ENCODE results near the gene PDE4D. TPM values are rescaled to one million over a fixed set of nuclear protein-coding genes. Genes with fewer than 3 reads are reported as not detected.

The PDE4D gene
- total and polyA plus RNA-seq, 2 donors (not counting 1 experiment from before 2014, with no cell fraction given), result 14.9 to 171 TPM

DNA sequence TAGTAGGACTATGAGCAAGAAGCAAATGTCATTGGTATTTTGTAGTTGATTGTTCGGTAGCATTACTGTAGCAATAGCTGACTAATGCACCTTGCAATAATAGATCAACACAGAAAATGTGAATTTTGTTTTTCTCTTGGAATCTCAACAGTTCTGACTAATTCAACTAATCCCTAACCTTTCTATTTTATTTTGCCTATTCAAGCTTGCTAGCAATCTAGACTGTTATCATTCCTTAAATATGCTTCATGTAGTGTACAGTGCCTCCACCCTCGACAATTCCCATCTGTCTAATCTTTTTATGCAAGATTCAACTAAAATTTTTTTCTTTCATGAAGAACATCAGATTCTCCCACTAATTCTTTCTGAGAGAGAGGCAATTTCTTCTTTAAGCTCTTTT, 570.6 kb downstream of the PDE4D start:
- H3K4me3 Mint-ChIP-seq, result no peak overlapping the region
- H3K4me1 ChIP-seq (ENCODE audit: control insufficient read depth in 2 of 2, insufficient read depth in 2 of 2, low read length in 2 of 2), result no peaks in the 10 kb centered on the region
- no peak overlapping the region for H3K27ac ChIP-seq (ENCODE audit: low read length in 2 of 2)
- intact Hi-C loops (cut with micrococcal nuclease), result no loop called here
- DNase-seq, result no peak
- no peaks in the 10 kb centered on the region for H3K36me3 ChIP-seq (replicated peaks in 1 of 2; ENCODE audit: control extremely low read depth in 1 of 2, control insufficient read depth in 1 of 2, extremely low read depth in 1 of 2, insufficient read depth in 2 of 2, low read length in 1 of 2)
- H3K79me2 ChIP-seq (ENCODE audit: control insufficient read depth, insufficient read depth, low read length), result no peaks in the 10 kb centered on the region
- ATAC-seq (ENCODE audit: low read depth), result no peak
- H3K27me3 ChIP-seq (replicated peaks in 1 of 4; ENCODE audit: control extremely low read depth in 1 of 4, control insufficient read depth in 3 of 4, insufficient read depth in 4 of 4, low read length in 3 of 4), result no peaks in the 10 kb centered on the region
- TF ChIP-seq, protein P1, sequence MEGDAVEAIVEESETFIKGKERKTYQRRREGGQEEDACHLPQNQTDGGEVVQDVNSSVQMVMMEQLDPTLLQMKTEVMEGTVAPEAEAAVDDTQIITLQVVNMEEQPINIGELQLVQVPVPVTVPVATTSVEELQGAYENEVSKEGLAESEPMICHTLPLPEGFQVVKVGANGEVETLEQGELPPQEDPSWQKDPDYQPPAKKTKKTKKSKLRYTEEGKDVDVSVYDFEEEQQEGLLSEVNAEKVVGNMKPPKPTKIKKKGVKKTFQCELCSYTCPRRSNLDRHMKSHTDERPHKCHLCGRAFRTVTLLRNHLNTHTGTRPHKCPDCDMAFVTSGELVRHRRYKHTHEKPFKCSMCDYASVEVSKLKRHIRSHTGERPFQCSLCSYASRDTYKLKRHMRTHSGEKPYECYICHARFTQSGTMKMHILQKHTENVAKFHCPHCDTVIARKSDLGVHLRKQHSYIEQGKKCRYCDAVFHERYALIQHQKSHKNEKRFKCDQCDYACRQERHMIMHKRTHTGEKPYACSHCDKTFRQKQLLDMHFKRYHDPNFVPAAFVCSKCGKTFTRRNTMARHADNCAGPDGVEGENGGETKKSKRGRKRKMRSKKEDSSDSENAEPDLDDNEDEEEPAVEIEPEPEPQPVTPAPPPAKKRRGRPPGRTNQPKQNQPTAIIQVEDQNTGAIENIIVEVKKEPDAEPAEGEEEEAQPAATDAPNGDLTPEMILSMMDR (IDR thresholded peaks at IDR 0.05), result no peak
- TF ChIP-seq EZH2 (IDR thresholded peaks at IDR 0.05; ENCODE audit: borderline replicate concordance, insufficient read depth, low read depth, low read length, poor library complexity, severe bottlenecking), result no peak
- no peaks in the 10 kb centered on the region for H4K20me1 ChIP-seq (ENCODE audit: control insufficient read depth, insufficient read depth, low read length, poor library complexity, severe bottlenecking)
- H3K9me3 ChIP-seq (ENCODE audit: control extremely low read depth in 1 of 3, control insufficient read depth in 2 of 3, insufficient read depth in 1 of 3, low read length in 2 of 3), result no peaks in the 10 kb centered on the region
- ChIA-PET POLR2A (no interaction called here), CTCF (no interaction called here)
- H3K9ac ChIP-seq (ENCODE audit: low read length), result no peak overlapping the region
- no peak overlapping the region for H3K27ac Mint-ChIP-seq
- no peaks in the 10 kb centered on the region for H3K27me3 Mint-ChIP-seq
- no peaks in the 10 kb centered on the region for H3K9me3 Mint-ChIP-seq (ENCODE audit: insufficient read depth)
- H3K4me2 ChIP-seq (replicated peaks; ENCODE audit: low read depth, low read length, poor library complexity, severe bottlenecking), result no peak overlapping the region
- WGBS (ENCODE audit: insufficient coverage), result no CpG with 5 or more reads among the region's 2 CpGs
- no peak overlapping the region for H2AFZ ChIP-seq (ENCODE audit: insufficient read depth, low read depth, low read length, poor library complexity, severe bottlenecking)
- H3K4me3 ChIP-seq (ENCODE audit: control extremely low read depth in 1 of 5, extremely low read depth in 1 of 5, insufficient read depth in 1 of 5, low read depth in 2 of 5, low read length in 4 of 5), result no peak overlapping the region
- peaks cover 1% of the 10 kb centered on the region for H3K4me1 Mint-ChIP-seq

DNA sequence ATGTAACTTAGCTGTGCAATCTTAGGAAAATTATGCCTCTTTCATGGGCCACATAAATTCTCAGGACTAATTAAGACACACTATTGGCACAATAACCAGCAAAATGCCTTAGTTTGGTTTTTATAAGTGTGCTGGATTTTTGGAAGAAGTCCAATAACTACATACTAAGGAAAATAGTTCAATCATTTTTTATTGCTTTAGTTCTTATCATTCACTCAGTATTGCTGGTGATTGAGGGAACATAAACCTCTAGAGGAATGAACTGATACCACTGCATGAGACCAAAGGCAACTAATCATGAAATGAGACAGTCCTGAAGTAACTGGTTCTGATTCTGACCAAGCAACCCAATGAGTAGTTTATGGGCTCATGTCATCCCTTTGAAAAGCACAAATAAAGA, 571.5 kb downstream of the PDE4D start:
- Histone ChIP-seq H3K4me3 (ENCODE audit: control extremely low read depth in 1 of 5, extremely low read depth in 1 of 5, insufficient read depth in 1 of 5, low read depth in 2 of 5, low read length in 4 of 5) (no peak overlapping the region), H3K4me1 (ENCODE audit: control insufficient read depth in 2 of 2, insufficient read depth in 2 of 2, low read length in 2 of 2) (no peaks in the 10 kb centered on the region), H3K36me3 (replicated peaks in 1 of 2; ENCODE audit: control extremely low read depth in 1 of 2, control insufficient read depth in 1 of 2, extremely low read depth in 1 of 2, insufficient read depth in 2 of 2, low read length in 1 of 2) (no peaks in the 10 kb centered on the region), H3K9me3 (ENCODE audit: control extremely low read depth in 1 of 3, control insufficient read depth in 2 of 3, insufficient read depth in 1 of 3, low read length in 2 of 3) (no peaks in the 10 kb centered on the region), H4K20me1 (ENCODE audit: control insufficient read depth, insufficient read depth, low read length, poor library complexity, severe bottlenecking) (no peaks in the 10 kb centered on the region), H3K9ac (ENCODE audit: low read length) (no peak overlapping the region), H3K4me2 (replicated peaks; ENCODE audit: low read depth, low read length, poor library complexity, severe bottlenecking) (no peak overlapping the region), H2AFZ (ENCODE audit: insufficient read depth, low read depth, low read length, poor library complexity, severe bottlenecking) (no peak overlapping the region), H3K27me3 (replicated peaks in 1 of 4; ENCODE audit: control extremely low read depth in 1 of 4, control insufficient read depth in 3 of 4, insufficient read depth in 4 of 4, low read length in 3 of 4) (no peaks in the 10 kb centered on the region), H3K27ac (ENCODE audit: low read length in 2 of 2) (no peak overlapping the region), H3K79me2 (ENCODE audit: control insufficient read depth, insufficient read depth, low read length) (no peaks in the 10 kb centered on the region)
- ATAC-seq (ENCODE audit: low read depth) (no peak), DNase-seq (no peak)
- H3K9me3 Mint-ChIP-seq (ENCODE audit: insufficient read depth), result no peaks in the 10 kb centered on the region
- no peak for TF ChIP-seq EZH2 (IDR thresholded peaks at IDR 0.05; ENCODE audit: borderline replicate concordance, insufficient read depth, low read depth, low read length, poor library complexity, severe bottlenecking)
- TF ChIP-seq, protein P1 (IDR thresholded peaks at IDR 0.05), result no peak
- no peak overlapping the region for H3K27ac Mint-ChIP-seq
- H3K4me1 Mint-ChIP-seq, result peaks cover 1% of the 10 kb centered on the region
- intact Hi-C loops (cut with micrococcal nuclease), result no loop called here
- no peak overlapping the region for H3K4me3 Mint-ChIP-seq
- POLR2A ChIA-PET, result no interaction called here
- no peaks in the 10 kb centered on the region for H3K27me3 Mint-ChIP-seq
- CTCF ChIA-PET, result no interaction called here
